Activated T-cell treated with anti-CD3 and anti-CD28 coated beads, Interleukin-2, amount 50 U/mL, for 4 hours (primary cell): ENCODE data around the gene OPN1MW. TPM values are rescaled to one million over a fixed set of nuclear protein-coding genes. Genes with fewer than 3 reads are reported as not detected.
"Not testable (repeated sequence)": the region's sequence is repeated elsewhere in the genome, so short reads cannot be mapped to it uniquely, and the experiment has no call there.

Source experiments
- ATAC-seq, 2 donors: fragments of 200-7000 bp; cut with Tn5 transposase; one replicate each; pipeline ENCODE4 v1.10.0; 2021
- DNase-seq: peaks from one replicate; pipeline ENCODE4 v3.0.0-alpha.2; 2020
- H3K27me3 Mint-ChIP-seq: one replicate; pipeline ENCODE4 v1.8.0; 2021; ENCODE audit warnings: low read depth, mixed read lengths
- H3K36me3 Mint-ChIP-seq: one replicate; pipeline ENCODE4 v1.8.0; 2022; ENCODE audit warnings: mixed read lengths; ENCODE audit not compliant: insufficient read depth
- H3K4me1 Mint-ChIP-seq: one replicate; pipeline ENCODE4 v1.8.0; 2021; ENCODE audit warnings: low read depth, mixed read lengths
- H3K4me3 Mint-ChIP-seq: one replicate; pipeline ENCODE4 v1.8.0; 2021; ENCODE audit warnings: mild to moderate bottlenecking, moderate library complexity, mixed read lengths
- H3K9me3 Mint-ChIP-seq: one replicate; pipeline ENCODE4 v1.8.0; 2021; ENCODE audit warnings: mixed read lengths
- total RNA-seq, 3 donors: library from RNA; stranded (reverse); gene quantifications; one replicate each; pipeline ENCODE4 v1.2.1, GENCODE V29; 2021

OPN1MW gene
- total RNA-seq, 3 donors from 2014 or later, result not detected

GRCh38 chrX:154168384-154168783, 14.0 kb upstream of the OPN1MW start:
- not testable (repeated sequence) for DNase-seq, ATAC-seq, H3K36me3 Mint-ChIP-seq, H3K4me1 Mint-ChIP-seq, H3K27me3 Mint-ChIP-seq, H3K9me3 Mint-ChIP-seq, H3K4me3 Mint-ChIP-seq

DNA sequence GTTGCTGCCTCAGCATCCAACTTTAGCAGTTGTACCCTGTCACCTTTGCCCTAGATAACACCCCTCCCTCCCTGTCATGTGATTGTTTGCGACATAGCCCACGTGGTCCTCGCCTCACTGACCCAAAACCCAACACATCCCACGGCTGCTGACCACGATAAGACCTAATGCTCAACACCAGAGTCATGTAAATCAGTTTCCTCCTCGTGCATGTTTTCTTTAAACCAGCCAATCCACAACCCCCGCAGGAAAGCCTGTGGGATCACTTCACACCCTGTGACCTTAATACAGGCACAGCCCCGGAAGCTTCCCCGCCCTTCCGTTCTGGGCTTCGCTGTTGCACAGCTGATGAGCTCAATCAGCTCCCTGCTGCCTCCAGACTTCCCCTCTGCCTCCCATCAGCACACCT, 9.9 kb upstream of the OPN1MW start:
- H3K4me3 Mint-ChIP-seq, H3K4me1 Mint-ChIP-seq, H3K27me3 Mint-ChIP-seq, H3K36me3 Mint-ChIP-seq, H3K9me3 Mint-ChIP-seq, DNase-seq: not testable (repeated sequence)
- peak; percentile 97 to 99 for ATAC-seq

DNA sequence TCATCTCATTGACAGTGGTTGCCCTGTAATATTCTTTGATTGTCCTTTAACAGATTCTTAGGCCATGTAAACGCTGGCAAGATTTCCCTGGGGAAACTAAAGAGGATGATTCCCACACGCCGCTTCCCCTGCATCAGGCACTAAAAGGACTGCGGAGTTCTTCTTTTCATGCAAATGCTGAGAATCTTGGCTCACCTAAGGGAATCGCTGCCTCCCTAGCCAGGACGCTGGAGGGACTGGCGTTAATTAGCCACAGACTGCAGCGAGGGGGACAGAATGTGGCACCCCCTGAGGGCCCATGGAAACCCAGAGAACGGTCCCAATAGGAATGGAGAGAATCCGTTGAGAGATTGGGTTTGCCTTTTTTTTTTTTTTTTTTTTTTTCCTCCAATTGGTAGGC, 8.0 kb upstream of the OPN1MW start:
- not testable (repeated sequence) for DNase-seq, H3K4me3 Mint-ChIP-seq, H3K9me3 Mint-ChIP-seq, H3K27me3 Mint-ChIP-seq, H3K4me1 Mint-ChIP-seq, ATAC-seq, H3K36me3 Mint-ChIP-seq

- H3K27me3 Mint-ChIP-seq, result not testable (repeated sequence)
Observed at GRCh38 chrX:154183794-154184193, 1.4 kb downstream of the OPN1MW start.

DNA sequence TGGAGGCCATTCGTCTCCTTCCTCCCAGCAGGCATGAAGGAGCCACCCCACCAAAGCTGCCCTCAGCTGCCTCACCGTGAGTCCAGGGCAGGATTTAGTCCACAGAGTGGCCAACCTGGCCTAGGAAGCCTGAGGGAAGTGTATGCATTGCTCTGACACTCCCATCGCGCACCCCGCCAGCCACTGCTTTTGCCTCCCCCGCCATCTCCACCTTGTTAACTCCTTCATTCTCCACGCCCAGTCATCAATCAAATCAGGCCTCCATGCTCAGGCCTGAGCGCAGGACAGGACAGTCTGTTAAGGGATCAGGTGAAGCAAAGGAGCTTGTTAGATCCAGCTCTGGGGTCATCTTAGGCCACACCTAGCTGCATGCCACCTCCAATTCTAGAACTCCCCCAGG, 10.4 kb downstream of the OPN1MW start:
- H3K36me3 Mint-ChIP-seq, H3K9me3 Mint-ChIP-seq, ATAC-seq, H3K4me3 Mint-ChIP-seq, H3K27me3 Mint-ChIP-seq, DNase-seq, H3K4me1 Mint-ChIP-seq: not testable (repeated sequence)

More at GRCh38 chrX:154183794-154184193, 1.4 kb downstream of the OPN1MW start:
- DNase-seq, H3K4me3 Mint-ChIP-seq, H3K4me1 Mint-ChIP-seq, ATAC-seq, H3K9me3 Mint-ChIP-seq, H3K36me3 Mint-ChIP-seq: not testable (repeated sequence)

GRCh38 chrX:154194316-154194715, 11.9 kb downstream of the OPN1MW start:
- H3K27me3 Mint-ChIP-seq, H3K4me3 Mint-ChIP-seq, ATAC-seq: not testable (repeated sequence)

DNA sequence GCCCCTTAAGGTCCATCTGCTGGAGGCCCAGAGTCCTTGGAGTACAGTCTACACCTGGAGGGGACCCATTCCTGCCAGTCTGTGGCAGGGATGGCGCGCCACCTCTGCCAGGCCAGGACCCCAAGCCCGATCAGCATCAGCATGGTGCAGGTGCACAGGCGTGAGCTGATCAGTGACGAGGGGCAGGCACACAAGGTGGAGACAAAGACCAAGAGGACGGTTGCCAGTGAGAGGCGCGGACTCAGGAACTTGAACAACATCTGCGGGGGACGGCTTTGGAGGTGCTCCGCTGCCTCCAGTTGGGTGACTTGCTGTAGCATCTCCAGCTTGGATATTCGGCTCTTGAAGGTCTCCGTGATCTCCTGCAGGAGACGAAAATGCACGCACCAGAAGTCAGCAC, 14.1 kb downstream of the OPN1MW start:
- H3K9me3 Mint-ChIP-seq, H3K27me3 Mint-ChIP-seq, H3K4me3 Mint-ChIP-seq, DNase-seq, H3K36me3 Mint-ChIP-seq, ATAC-seq, H3K4me1 Mint-ChIP-seq: not testable (repeated sequence)

More at GRCh38 chrX:154194316-154194715, 11.9 kb downstream of the OPN1MW start:
- H3K36me3 Mint-ChIP-seq, DNase-seq, H3K4me1 Mint-ChIP-seq, H3K9me3 Mint-ChIP-seq: not testable (repeated sequence)

DNA sequence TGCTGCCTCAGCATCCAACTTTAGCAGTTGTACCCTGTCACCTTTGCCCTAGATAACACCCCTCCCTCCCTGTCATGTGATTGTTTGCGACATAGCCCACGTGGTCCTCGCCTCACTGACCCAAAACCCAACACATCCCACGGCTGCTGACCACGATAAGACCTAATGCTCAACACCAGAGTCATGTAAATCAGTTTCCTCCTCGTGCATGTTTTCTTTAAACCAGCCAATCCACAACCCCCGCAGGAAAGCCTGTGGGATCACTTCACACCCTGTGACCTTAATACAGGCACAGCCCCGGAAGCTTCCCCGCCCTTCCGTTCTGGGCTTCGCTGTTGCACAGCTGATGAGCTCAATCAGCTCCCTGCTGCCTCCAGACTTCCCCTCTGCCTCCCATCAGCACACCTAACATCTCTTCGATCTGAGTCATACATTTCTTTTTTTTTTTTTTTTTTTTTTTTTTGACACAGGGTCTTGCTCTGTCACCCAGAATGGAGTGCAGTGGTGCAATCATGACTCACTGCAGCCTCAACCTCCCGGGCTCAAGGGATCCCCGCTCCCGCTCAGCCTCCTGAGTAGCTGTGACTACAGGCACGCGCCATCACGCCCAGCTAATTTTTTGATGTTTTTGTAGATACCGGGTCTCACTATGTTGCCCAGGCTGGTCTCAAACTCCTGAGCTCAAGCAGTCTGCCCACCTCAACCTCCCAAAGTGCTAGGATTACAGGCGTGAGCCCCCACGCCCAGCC, 27.4 kb downstream of the OPN1MW start:
- not testable (repeated sequence) for H3K4me1 Mint-ChIP-seq, H3K36me3 Mint-ChIP-seq, H3K4me3 Mint-ChIP-seq, H3K9me3 Mint-ChIP-seq, DNase-seq, H3K27me3 Mint-ChIP-seq
- ATAC-seq, result peak; percentile 97

DNA sequence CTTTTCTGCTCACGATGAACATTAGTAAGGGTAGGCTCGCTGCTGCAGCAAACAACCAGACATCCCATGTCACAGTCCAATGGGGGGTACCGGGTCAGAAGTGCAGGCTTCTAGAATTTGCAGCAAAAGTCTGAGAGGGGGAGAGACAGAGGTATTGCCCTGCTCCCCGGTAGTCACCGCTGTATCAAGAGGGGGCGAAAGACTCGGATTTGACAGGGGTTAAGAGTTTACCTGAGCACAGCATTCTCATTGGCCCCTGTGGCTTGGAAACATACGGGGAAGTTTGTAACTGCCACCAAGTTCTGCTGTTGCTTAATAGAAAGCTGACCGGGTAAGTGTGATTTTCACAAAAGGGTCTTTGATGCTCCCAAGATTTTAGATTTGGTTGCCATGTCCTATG, 28.7 kb downstream of the OPN1MW start:
- H3K4me3 Mint-ChIP-seq, H3K9me3 Mint-ChIP-seq, DNase-seq, ATAC-seq, H3K27me3 Mint-ChIP-seq, H3K36me3 Mint-ChIP-seq, H3K4me1 Mint-ChIP-seq: not testable (repeated sequence)

DNA sequence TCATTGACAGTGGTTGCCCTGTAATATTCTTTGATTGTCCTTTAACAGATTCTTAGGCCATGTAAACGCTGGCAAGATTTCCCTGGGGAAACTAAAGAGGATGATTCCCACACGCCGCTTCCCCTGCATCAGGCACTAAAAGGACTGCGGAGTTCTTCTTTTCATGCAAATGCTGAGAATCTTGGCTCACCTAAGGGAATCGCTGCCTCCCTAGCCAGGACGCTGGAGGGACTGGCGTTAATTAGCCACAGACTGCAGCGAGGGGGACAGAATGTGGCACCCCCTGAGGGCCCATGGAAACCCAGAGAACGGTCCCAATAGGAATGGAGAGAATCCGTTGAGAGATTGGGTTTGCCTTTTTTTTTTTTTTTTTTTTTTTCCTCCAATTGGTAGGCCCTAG, 29.1 kb downstream of the OPN1MW start:
- H3K27me3 Mint-ChIP-seq, H3K9me3 Mint-ChIP-seq, H3K36me3 Mint-ChIP-seq, DNase-seq, H3K4me1 Mint-ChIP-seq, ATAC-seq, H3K4me3 Mint-ChIP-seq: not testable (repeated sequence)

DNA sequence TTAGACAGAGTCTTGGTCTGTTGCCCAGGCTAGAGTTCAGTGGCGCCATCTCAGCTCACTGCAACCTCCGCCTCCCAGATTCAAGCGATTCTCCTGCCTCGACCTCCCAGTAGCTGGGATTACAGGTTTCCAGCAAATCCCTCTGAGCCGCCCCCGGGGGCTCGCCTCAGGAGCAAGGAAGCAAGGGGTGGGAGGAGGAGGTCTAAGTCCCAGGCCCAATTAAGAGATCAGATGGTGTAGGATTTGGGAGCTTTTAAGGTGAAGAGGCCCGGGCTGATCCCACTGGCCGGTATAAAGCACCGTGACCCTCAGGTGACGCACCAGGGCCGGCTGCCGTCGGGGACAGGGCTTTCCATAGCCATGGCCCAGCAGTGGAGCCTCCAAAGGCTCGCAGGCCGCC, 37.1 kb downstream of the OPN1MW start, which contains the start of gene OPN1MW2:
Gene OPN1MW2, plus strand, starts transcription at position 301 of the 400 bp plus-strand sequence. Its CDS starts 60 bp downstream, at position 361.
- ATAC-seq, H3K4me3 Mint-ChIP-seq, H3K4me1 Mint-ChIP-seq, H3K9me3 Mint-ChIP-seq, H3K36me3 Mint-ChIP-seq, DNase-seq, H3K27me3 Mint-ChIP-seq: not testable (repeated sequence)

- not testable (repeated sequence) for ATAC-seq, H3K4me1 Mint-ChIP-seq, H3K27me3 Mint-ChIP-seq, H3K36me3 Mint-ChIP-seq, H3K4me3 Mint-ChIP-seq, DNase-seq, H3K9me3 Mint-ChIP-seq
Observed at GRCh38 chrX:154225292-154225691, 42.9 kb downstream of the OPN1MW start.

GRCh38 chrX:154226706-154227105, 44.3 kb downstream of the OPN1MW start:
- H3K36me3 Mint-ChIP-seq, H3K4me3 Mint-ChIP-seq, H3K27me3 Mint-ChIP-seq, DNase-seq, H3K9me3 Mint-ChIP-seq, ATAC-seq, H3K4me1 Mint-ChIP-seq: not testable (repeated sequence)

GRCh38 chrX:154231443-154231842, 49.0 kb downstream of the OPN1MW start:
- not testable (repeated sequence) for H3K9me3 Mint-ChIP-seq, ATAC-seq, H3K4me3 Mint-ChIP-seq, H3K36me3 Mint-ChIP-seq, H3K4me1 Mint-ChIP-seq, H3K27me3 Mint-ChIP-seq, DNase-seq

DNA sequence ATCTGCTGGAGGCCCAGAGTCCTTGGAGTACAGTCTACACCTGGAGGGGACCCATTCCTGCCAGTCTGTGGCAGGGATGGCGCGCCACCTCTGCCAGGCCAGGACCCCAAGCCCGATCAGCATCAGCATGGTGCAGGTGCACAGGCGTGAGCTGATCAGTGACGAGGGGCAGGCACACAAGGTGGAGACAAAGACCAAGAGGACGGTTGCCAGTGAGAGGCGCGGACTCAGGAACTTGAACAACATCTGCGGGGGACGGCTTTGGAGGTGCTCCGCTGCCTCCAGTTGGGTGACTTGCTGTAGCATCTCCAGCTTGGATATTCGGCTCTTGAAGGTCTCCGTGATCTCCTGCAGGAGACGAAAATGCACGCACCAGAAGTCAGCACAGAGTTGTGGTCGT, 51.2 kb downstream of the OPN1MW start:
- ATAC-seq, H3K4me3 Mint-ChIP-seq, DNase-seq, H3K27me3 Mint-ChIP-seq, H3K36me3 Mint-ChIP-seq, H3K9me3 Mint-ChIP-seq, H3K4me1 Mint-ChIP-seq: not testable (repeated sequence)
